ENCODE measurements around the gene USP20.
A peak's percentile ranks its signal among the peaks of the same experiment; 100 is the strongest.
"Not testable (repeated sequence)": the region's sequence is repeated elsewhere in the genome, so short reads cannot be mapped to it uniquely, and the experiment has no call there.

Gene USP20

GRCh38 chr9:129835128-129835859 lies at the start of gene USP20, which contains the start of gene C9orf78:
Gene USP20, plus strand, starts transcription at chr9:129835458. Its CDS starts 17,098 bp downstream, at chr9:129852556.
Gene C9orf78, minus strand, starts transcription at chr9:129835275. Its CDS starts 54 bp downstream, at chr9:129835221.
- peak; percentile 97 to 98 for DNase-seq

DNA sequence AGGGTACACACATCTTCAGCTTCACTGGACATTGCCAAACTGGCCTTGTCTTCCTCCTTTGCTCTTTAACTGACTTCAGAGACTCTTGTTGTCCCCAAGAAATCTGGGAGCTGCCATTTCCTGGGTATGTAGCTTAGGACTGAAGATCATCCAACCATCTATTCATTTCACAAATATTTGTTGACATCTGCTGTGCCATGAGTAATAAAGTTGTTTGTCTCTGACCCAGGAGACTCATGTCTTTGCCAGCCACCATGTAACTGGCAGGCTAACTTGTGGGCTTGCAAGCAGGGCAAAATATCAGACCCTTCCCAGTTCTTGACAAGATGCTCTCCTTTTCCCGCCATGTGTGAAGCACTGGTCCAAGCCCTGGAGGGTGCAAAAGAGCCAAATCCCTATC lies 49.4 kb upstream of the USP20 start:
- DNase-seq, result no peak

DNA sequence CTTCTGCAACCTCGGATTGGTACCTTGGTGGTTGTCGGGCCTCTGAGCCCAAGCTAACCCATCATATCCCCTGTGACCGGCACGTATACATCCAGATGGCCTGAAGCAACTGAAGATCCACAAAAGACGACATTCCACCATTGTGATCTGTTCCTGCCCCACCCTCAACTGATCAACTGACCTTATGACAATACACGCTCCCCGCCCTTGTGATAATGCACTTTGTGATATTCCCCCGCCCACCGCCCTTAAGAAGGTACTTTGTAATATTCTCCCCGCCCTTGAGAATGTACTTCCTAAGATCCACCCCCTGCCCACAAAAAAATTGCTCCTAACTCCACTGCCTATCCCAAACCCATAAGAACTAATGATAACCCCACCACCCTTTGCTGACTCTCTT lies 48.8 kb upstream of the USP20 start:
- no peak for DNase-seq

GRCh38 chr9:129794549-129794948 lies 40.7 kb upstream of the USP20 start:
- no peak for DNase-seq

- DNase-seq, result not testable (repeated sequence)
These were observed 39.2 kb upstream of the USP20 start for GRCh38 chr9:129796029-129796428.

DNA sequence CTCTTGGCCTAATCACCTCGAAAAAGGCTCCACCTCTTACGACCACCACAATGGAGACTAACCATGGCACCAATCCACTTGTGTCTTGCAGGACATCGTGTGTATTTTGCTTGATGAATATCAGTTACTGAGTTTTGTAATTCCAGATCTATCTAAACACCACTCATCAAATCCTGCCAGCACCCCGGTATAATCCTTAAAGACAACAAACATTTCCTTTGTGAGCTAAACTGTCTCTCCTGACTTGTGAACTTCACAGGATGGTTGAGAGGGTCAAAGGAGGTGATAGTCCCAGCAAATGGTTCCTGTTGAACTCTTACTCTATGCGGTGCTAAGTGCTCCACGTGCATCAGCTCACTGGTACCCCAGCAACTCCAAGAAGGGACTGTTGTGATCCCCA lies 36.3 kb upstream of the USP20 start:
- DNase-seq, result no peak

- no peak for DNase-seq
These were observed 33.8 kb upstream of the USP20 start for GRCh38 chr9:129801504-129801903.

- DNase-seq, result peak; percentile 91 to 96
These were observed 32.2 kb upstream of the USP20 start, which contains the start of gene TOR1B for GRCh38 chr9:129802833-129803675. Gene TOR1B, plus strand, starts transcription at chr9:129803184. Its CDS starts 29 bp downstream, at chr9:129803213.

DNA sequence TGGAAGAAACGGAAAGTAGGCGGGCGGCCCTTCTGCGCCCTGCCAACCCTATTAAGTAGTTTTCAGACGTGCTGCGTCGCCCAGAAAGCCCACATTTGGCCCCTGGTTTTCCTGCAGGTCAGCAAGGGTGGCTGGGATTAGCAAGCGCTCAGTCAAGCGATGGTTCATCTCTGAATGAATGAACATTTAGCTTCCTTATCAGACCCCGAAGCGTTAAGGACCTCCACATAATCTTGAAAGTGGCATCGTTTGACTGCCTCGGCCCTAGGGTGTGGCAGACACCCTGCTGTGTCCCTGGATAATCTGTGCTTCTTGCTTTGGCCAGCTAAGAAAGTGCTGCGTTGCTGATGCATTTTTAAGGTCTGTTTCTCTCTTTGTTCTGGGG lies 31.6 kb upstream of the USP20 start:
- no peak for DNase-seq

DNA sequence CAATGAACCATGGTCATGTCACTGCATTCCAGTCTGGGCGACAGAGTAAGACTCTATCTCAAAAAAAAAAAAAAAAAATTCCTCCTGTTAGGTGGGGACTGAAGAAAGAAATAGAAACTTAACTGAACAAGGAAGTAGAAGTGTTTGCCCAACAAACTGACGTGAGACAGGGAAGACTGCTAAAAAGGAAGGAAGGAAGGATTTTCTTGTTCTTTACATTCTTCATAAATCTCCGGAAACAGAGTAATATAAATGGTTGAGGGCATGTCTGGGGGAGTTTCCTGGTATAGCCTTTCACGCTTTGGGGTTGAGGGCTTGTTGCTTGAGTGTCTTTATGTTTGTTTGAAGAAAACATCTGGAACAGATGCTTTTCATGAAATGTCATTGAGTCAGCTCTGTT lies 29.2 kb upstream of the USP20 start:
- DNase-seq, result no peak

DNA sequence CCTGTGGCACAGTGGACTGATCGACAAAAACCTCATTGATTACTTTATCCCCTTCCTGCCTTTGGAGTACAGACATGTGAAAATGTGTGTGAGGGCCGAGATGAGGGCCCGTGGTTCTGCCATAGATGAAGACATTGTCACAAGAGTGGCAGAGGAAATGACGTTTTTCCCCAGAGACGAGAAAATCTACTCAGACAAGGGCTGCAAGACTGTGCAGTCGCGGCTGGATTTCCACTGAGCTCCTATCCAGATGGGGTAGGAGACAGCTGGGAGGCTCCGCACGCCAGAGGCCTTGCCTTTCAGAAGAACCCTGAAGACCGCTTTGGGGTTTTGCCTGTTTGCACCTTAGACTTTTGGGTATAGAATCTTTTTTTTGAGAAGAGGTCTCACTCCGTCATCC lies 25.9 kb upstream of the USP20 start:
- no peak for DNase-seq

DNA sequence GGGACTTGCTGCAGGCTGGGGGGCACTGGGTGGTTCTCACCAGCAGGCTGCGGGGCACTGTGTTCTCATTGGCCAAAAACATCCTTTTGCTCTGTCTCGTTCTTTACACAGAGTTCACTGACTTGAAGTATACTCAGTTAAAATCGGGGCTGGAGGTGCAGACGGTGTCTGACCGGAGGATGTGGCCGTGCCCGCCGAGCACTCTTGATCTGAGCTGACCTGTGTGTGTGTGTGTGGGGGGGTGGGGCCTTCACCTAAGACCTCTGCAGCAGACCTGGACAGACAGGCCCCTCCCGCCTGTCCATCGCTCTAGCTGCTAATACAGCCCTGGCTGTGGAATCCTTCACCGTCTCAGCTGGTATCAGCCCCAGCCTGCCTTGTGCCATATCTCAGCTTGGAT lies 25.1 kb upstream of the USP20 start:
- no peak for DNase-seq

GRCh38 chr9:129810788-129811187 lies 24.5 kb upstream of the USP20 start:
- DNase-seq, result no peak

DNA sequence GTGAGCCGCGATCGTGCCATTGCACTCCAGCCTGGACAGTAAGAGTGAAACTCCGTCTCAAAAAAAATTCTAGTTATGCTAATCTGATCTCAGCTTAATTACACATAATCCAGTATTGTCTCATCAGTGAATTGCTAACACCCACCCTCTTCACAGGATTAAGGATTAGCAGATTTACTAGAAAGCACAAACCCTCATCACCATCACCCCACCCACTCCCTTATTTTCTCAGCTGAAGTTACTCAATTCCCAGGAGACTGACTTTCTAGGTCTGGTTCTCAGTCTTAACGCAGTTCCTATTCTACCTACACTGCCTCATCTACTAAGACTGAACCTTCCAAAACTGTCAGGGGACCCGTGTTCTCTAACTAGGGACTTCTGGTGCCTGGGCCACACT lies 23.3 kb upstream of the USP20 start:
- DNase-seq, result no peak

GRCh38 chr9:129812385-129812784 lies 22.9 kb upstream of the USP20 start:
- DNase-seq, result no peak

DNA sequence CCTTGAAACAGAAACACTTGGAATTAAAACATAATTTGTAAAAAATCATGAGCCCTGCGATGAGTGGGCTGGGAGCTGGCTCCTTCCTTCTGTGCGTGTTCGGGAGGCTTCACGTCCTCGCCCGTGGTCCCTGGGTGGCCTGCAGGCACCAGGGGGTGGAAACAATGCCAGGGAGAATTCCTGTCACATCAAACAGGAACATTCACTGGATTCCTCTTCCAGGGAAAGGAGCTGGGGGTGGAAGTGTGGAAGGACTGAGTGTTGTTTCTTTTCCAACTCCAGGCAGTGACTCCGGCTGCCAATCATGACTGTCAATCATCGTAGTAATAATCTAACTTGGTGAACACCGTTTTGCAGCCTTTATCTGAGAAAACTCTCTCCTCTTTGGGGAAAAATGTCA lies 21.6 kb upstream of the USP20 start:
- DNase-seq, result no peak

DNA sequence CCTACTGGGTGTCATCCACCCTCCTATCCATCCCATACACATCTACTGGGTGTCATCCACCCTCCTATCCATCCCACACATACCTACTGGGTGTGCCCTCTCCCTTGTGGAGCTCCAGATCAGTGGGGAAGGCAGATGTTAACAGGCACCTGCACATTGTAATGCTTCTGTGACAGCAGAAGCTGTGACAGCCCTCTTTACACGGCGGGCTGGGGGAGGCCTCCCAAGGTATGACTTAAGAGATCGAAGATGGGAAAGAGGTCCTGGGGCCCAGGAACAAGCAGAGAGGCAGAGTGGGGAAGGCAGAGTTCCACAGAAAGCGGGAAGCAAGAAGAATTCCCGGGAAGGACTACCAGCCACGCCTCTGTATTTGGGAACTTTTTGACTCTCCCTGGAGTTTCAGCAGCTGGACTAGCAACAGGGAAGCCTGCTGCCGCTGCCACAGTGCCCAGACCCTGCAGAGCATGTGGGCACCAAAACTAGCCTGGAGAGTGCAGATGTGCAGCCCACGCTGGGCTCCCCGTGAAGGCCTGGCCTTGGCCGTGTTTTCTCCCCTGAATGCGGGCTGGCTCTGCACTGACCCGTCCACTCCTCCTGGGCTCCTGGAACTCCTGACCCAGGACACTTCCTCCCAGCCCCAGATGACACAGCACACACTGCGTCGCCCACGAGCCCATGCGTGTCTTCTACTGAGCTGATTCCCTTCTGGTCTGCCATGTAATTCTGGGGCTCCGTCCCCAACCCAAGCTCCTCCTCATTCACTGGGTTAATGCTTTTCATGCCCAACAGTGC lies 20.6 kb upstream of the USP20 start:
- DNase-seq, result no peak

DNA sequence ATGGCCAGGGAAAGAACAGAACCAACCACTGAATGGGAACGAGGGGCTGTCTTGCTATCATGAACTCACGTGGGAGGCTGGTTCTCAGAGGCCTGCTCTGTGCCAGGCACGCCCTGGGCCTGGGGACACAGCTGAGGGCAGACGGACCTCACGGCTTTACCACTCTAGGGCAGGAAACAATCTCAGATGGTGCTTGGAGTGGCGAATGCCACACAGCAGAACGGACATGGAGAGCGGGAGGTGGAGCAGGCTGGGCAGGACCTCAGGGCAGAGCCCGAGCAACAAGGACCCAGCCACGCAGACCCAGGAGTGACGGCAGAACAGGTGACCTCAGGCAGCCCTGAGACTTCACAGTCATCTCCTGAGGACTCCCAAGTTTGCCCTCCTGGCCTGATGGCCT lies 20.0 kb upstream of the USP20 start:
- no peak for DNase-seq

- DNase-seq, result no peak
These were observed 18.5 kb upstream of the USP20 start for GRCh38 chr9:129816501-129817435.

- no peak for DNase-seq
These were observed 12.2 kb upstream of the USP20 start for GRCh38 chr9:129822898-129823541.

DNA sequence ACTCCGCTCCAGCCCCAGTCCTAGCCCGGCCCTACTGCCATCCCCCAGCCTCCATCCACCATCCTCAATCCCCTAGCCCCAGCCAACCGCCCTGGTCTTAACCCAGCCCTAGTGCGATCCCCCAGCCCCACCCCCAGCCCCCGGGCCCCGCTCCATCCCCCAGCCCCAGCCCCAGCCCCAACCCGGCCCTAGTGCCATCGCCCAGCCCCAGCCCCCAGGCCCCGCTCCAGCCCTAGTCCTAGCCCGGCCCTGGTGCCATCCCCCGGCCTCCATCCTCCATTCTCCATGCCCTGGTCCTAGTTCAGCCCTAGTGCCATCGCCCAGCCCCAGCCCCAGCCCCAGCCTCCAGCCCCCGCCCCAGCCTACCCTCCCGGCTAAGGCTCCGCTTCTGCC lies 11.7 kb upstream of the USP20 start:
- no peak for DNase-seq
